Measurements from ENCODE around the gene KRTAP5-1.

Gene KRTAP5-1

DNA sequence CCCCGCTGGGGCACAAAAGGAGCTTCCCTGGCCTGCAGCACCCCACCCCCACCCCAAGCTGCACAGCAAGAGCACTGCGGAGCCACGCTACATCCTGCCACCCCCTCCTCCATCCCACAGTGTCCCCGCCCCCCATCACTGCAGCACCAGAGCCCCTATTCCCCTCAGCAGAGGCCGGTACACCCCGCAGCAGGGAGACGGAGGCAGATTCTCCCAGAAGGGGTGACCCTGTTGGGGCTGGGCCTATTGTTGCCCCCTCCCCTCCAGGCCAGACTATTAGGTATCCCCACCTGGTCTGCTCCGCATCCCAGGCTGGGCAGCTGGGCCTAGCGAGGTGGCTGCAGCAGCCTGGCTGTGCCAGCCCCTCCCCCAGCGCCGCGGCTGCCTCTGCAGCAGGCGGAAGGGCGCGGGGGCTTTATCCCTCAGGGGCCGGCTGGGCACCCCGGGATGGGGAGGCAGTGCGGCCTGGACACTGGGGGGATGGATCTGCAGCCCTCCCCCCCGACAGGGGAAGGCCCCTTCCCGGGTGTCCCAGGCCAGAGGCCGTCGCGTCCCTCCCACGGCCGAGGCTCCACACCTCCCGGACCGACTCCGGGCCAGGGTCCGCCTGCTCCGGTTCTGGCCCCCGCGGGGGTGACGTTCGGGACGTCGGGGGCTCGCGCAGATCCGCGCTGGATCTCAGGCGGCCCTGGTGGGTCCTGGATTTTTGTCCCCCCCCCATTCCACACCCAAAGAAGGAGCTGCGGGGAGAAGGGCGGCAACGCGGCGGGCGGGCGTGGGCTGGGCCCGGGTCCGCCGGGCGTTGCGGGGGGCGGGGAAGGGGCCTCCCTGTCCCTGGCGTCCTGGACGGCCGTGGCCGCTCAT, 14.0 kb downstream of the KRTAP5-1 start:
- no peak for DNase-seq

GRCh38 chr11:1570531-1570895, 14.6 kb downstream of the KRTAP5-1 start:
- DNase-seq = no peak

GRCh38 chr11:1570001-1570453, 15.1 kb downstream of the KRTAP5-1 start:
- DNase-seq = no peak

- DNase-seq = no peak
Observed at GRCh38 chr11:1569251-1569780, 15.8 kb downstream of the KRTAP5-1 start.

DNA sequence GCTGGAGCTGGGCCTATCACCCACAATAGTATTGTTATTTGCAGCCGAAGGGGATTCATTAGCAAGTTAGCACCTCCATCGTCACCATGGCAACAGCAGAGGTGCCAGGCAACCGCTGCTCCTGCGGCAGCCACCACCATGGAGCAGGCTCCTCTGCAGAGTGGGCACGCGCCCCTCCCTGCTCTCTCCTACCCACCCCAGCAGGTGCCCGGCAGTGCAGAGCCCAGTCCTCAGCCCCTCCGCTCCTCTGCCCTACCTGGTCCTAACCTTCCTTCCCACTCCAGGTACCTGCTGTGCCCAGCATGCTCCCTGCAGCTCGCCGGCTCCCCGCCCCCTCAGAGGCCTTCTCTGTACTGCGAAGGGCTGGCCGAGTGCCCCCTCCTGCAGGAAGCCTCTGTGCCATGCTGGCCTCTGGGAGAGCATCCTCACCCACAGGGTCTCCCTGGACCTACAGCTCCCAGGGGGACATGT, 16.6 kb downstream of the KRTAP5-1 start:
- DNase-seq = no peak

- DNase-seq = no peak
Observed at GRCh38 chr11:1567721-1568100, 17.4 kb downstream of the KRTAP5-1 start.

DNA sequence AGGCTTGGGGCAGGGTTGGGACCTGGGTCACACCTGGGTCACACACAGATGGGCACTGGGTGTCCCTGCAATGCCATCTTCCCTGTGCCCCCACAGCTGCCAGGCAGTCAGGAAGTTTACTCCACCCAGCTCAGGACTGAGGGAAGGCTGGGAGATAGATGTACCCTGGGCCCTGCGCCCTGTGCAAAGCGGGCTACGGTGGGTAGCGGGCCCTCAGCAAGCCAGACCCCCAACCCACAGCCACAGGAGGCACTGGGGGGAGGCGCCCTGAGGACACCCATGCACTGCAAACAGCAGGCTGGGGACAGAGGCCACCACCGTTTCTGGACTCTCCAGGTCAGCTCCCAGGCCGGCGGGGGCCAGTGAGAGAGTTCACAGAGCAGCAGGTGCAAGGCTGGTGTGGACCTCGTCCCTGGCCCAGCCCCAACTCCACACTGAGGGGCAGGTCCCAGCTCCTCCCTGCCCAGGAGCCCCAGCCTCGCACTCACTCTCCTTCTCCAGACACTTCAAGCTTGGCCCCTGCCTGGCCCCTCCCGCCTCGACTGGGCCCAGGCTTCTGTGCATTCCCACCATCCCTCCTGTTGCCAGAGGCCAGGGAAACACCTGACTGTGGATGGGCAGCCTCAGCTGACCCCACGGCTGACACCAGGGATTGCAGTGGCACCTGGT, 17.9 kb downstream of the KRTAP5-1 start:
- DNase-seq = no peak

- no peak for DNase-seq
Observed at GRCh38 chr11:1566381-1567051, 18.6 kb downstream of the KRTAP5-1 start.

- DNase-seq = no peak
Observed at GRCh38 chr11:1565904-1566247, 19.2 kb downstream of the KRTAP5-1 start.

DNA sequence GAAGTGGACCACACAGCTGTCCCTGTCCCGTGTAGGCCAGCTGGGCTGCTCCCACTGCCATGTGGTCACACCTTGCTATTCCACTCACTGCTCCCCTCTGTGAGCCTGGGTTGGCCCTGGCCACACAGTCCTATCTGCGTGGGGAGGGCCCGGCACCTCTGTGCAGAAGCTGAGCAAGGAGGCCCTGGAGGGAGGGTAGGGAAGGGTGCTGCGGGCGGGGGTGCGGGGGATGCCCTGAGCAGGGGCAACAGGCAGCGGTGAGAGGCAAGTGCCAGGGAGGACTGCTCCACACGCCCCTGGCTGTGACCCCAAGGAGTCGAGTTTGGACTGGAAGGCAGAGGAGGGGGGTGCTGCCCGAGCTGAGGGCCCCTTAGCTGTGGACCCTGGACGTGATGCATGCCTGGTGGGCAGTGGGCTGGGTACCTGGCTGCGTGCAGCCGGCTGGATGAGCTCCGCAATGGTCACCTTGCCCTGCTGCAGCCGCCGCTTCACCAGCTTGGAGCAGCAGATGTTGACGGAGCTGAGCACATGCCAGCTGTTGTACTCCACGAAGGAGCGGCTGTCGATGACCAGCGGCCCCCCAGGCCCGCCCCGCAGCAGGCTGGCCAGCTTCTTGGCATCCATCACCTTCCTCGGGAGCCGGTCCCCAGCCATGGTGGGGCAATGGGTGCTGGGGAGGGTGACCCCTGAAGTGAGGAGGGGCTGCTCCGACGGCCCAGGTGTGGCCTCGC, 19.7 kb downstream of the KRTAP5-1 start:
- no peak for DNase-seq

GRCh38 chr11:1564535-1565172, 20.4 kb downstream of the KRTAP5-1 start:
- DNase-seq = no peak

DNA sequence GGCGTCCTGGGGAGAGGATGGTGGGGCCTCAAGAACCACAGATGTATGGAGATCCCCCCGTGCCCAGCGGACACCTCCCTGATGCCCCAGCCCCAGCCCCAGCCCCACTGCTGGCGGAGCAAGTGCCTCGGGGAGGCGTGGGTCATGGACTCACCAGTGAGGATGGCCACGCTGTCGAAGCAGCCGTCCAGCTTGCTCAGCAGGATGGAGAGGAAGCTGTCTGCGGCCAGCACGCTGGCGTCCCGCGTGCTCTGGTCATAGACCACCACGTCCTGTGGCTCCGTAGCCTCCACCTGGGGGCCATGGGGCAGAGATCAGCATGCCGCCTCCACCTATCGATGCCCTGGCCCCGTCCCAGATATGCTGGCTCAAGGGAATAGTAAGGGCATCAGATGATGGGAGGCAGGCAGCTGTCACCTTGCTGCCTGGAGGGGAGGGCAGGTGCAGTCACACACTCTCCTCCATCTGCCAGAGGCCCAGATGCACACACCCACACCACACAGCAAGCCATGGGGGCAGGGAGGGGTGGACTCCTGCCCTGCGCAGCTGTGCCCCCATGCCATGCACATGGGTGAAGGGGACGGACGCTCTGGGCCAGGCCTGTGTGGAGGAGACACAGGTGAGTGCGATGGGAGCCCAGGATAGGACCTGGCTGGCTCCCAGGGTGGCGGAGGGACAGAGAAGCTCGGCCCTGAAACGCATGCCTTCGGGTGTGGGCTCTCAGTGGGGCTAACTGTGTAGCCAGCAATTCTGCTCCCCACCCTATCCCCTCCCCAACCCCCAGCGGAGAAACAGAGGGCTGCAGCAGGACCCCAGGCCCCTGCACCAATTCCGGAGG, 21.2 kb downstream of the KRTAP5-1 start:
- DNase-seq = no peak

DNA sequence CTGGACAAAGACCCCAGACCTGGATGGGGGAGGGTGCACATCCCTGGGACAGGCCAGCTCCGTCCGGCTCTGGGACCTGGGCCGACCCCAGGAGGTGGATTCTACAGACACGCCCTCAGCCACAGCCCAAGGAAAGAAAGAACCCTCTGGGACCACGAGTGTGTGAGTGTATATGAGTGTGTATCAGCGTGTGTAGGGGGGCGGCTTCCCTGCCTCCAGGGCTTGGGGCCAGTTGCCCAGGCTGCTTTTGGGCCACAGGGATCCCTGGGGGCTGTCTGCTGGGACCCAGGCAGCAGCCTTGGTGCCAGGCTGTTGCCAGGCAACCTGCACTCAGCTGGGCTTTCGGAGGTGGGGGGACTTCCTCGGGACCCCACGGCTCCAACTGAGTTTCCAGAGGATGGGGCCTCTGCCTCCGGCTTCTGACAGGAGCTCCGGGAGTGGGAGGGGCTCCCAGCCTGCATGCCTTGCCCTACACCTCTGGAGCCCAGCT, 21.9 kb downstream of the KRTAP5-1 start:
- DNase-seq = no peak

- no peak for DNase-seq
Observed at GRCh38 chr11:1562469-1563148, 22.5 kb downstream of the KRTAP5-1 start.

GRCh38 chr11:1561955-1562354, 23.1 kb downstream of the KRTAP5-1 start:
- DNase-seq = no peak

DNA sequence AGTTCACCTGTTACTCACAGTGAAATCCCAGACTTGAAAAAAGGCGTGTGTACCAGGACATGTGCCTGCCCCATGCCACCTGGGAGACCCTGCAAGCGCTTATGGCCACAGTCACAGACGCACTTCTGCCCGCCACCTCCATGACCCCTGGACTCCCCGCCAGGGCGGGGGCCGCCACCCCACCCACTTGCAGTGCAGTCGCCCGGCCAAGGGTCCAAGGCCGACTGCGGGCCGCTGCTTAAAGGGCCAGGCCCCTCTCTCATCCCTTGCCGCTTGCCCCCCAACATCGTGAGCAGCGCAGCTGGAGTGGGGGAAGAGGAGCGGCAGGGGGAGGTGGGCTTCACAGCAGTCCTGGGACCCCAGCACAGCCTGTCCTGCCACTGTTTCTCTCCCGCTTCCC, 23.8 kb downstream of the KRTAP5-1 start:
- no peak for DNase-seq

DNA sequence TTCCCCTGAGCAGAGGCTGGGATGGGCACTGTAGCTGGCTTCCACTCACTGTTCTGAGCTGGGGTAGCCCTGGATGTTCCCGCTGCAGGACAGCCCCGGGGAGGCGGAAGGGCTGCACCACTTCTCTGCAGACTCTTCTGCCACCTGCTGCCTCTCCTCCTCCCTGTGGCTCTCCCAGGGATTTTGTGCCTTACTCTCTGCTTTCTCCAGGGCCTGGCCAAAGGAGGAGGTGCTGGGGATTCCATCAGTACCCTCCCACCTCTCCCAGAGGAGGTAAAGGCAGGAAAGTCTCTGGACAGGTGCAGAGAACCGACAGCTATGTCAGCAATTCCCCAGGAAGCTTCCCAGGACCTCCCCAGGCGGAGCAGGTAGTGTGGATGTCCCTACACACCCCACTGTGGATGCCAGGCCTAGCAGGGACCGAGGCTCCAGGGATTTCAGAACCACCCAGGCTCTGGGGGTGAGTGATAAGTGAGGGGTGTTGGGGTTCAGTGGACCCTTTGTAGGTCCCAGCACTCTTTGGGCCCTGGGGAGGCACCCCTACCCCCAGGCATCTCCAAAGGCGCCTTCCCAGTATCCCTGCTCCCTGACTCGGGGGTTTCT, 24.3 kb downstream of the KRTAP5-1 start:
- no peak for DNase-seq

DNA sequence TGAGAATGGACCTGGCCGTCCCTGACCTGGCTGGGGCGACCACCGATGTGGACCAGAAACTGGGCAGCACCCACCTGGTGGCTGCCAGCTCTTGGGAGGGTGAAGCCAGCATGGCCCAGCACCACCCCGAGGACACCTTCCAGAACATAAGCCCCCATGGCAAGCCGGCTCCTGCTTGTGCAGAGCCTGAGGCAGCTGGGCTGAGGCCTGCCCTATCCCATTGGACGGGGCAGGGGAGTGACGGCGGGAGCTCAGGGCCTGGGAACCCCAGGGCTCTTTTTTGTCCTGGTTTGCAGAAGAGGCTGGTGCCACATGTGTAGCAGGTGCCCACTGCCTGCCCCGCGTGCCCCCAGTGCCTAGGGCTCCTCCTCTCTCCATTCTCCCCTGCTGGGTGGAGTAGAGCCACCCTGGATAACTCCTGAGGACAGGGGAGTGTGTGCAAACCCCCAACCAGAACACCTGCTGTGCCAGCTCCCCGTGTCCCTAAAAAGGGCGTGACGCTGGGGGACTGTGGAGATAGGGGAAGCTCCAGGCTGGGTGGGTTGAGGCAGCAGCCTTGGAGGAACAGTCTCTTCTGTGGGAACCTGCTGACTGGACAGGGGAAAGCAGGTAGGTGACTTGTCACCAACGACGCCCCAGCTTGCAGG, 25.0 kb downstream of the KRTAP5-1 start:
- DNase-seq = no peak

DNA sequence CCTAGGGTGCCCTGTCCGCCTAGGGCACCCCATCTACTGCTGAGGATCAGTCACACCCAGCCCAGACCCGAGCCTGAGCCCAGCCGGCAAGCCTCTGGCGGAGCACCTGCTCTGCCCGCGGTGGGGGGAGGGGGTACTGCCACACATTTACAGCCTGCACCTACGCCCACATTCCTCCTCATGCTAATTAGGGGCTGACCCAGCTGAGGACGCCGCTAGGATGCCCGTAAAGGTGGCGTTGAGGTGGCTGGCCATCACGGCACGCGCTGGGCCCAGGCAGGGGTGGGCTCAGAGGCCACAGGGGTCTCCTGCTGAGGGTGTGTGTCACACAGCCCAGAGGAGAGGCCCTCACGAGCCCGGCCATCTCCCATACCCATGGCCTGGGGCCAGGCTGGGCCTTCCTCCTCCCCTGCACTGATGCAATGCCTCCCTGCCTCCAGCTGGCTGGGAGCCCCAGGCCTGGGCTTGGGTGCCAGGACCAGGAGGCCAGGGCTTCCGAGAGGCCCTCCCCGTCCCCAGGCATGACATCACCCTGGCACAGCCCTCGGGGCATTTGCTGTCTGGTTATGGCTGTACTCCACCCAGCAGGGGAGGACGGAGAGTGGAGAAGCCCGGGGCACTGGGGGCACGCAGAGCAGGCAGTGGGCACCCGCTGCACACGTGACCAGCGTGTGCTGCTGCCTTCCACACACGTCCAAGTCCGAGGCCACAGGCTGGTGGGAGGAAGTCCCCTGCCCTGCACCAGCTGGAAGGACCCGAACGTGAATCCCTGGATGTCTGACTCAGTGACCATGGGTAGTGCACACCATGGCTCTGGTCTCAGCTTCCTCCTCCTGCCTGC, 25.8 kb downstream of the KRTAP5-1 start:
- DNase-seq = peak; percentile 30

Measured in DMS79 (cell line).